Measurements from ENCODE around the gene NRROS.

DNA sequence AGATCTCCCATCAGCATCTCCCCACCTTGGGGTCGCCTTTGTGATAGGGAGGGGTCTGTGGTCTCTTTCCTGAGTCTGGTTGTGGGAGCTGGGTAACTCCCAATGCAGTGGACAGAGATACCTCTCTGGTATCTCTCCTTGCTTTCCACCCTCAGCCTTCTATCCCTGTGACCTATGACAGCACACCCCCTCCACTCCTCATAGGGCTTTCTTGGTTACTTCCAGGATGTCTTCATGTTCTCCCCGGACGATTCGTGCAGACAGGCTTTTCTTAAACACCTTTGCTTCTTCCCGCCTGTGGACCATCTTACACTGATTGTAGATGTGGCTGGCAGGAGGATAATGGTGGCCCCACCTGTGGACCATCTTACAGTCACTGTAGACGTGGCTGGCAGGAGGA lies 14.2 kb upstream of the NRROS start:
- TF ChIP-seq, protein P1, sequence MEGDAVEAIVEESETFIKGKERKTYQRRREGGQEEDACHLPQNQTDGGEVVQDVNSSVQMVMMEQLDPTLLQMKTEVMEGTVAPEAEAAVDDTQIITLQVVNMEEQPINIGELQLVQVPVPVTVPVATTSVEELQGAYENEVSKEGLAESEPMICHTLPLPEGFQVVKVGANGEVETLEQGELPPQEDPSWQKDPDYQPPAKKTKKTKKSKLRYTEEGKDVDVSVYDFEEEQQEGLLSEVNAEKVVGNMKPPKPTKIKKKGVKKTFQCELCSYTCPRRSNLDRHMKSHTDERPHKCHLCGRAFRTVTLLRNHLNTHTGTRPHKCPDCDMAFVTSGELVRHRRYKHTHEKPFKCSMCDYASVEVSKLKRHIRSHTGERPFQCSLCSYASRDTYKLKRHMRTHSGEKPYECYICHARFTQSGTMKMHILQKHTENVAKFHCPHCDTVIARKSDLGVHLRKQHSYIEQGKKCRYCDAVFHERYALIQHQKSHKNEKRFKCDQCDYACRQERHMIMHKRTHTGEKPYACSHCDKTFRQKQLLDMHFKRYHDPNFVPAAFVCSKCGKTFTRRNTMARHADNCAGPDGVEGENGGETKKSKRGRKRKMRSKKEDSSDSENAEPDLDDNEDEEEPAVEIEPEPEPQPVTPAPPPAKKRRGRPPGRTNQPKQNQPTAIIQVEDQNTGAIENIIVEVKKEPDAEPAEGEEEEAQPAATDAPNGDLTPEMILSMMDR (IDR thresholded peaks at IDR 0.05), result no peak
- TF ChIP-seq POLR2A (IDR thresholded peaks at IDR 0.05) (no peak), POLR2AphosphoS5 (IDR thresholded peaks at IDR 0.05) (no peak)
